Dedifferentiated amniotic fluid mesenchymal stem cell (primary cell): ENCODE measurements around the gene PITPNB.

Source experiments
- DNase-seq: peaks from one replicate; pipeline ENCODE4 v3.0.0-alpha.2; 2016; ENCODE audit errors: extremely low spot score

PITPNB gene

DNA sequence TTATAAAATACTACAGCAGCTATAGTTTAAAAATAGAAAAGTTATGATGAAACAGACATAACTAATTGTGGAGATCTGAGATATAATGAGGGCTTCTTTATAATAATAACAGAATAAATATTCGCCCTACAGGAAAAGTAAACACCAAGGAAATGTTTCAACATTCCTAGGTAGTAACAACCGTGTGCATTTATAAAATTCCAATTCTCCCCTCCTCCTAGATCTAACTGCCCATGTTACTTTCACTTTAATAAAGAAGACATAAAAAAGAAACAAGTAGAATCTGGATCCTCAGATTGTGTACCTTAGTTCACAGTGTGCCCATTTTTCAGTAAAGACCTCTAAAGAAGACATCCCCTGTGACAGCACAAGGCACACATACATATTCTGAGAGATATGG lies 59.7 kb downstream of the PITPNB start:
- no peak for DNase-seq

DNA sequence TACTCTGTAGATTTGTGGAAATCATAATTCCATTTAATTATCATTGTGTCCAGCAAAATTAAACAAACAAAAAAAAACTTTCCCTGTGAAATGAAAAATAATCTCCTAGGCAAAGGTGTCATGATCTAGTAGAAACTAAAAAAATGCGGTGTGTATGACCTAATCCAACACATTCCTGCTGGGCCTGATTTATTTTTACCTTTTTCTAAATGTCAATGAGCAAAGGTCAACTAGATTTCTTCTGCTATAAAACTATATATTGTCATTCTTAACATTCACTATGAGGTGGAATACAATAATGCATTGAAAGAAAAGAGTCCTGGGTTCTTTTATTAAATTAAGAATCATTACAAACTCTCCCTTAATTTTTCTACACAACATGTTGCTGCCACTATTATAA lies 60.4 kb downstream of the PITPNB start:
- no peak for DNase-seq

DNA sequence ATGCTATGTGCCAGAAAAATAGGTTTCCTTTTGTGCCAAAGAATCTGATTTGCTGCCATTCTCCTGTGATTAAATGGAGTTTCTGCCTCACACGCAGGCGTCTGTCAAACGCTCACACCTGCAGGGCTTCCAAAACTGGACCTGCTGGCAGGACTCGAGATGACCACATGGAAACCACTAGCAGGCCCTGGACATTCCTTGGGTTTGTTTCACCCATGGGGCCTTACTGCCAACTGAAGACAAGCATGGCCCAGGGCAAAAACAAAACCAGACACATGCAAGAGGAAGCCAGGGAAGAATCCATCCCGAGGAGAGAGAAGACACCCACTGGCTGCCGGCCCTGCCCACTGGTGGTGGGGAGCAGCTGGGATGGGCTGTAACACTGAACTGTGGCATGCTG lies 61.6 kb downstream of the PITPNB start:
- peak; percentile 76 for DNase-seq

DNA sequence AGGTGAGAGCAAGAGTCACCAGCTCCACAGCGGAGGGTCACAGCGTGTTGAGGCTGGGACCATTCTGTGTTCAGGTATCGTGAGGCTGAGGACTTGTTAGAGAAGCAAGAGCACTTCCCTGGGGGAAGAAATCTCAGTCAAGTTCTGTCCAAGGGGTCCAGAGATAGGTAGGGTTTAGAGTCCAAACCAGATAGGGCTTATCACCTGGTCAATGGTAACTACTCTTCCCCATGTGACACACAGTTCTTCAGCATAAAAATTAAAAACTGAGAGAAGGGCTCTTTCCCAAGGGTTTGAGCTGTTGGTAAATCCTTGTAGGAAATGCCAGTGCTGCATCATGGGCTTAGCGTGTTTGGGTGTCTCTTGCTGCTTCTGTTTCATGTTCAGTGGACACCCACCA lies 62.7 kb downstream of the PITPNB start:
- no peak for DNase-seq

DNA sequence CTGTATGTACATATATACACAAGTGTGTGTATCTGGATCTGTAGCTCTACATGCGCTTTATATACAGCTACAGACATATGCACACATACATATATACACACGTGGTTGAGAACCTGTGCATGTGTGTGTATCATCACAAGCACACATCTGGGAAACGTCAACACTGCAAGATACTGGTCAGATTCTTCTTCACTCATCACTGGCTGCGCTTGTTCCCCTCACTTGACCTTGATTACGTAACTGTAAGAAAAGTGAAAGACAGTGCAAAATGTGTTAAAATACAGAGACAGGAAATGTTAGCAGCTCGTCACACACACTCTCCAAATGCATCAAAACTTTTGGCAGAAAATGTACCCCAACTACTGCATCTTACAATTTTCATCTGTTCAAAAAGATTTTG lies 65.6 kb downstream of the PITPNB start:
- no peak for DNase-seq

DNA sequence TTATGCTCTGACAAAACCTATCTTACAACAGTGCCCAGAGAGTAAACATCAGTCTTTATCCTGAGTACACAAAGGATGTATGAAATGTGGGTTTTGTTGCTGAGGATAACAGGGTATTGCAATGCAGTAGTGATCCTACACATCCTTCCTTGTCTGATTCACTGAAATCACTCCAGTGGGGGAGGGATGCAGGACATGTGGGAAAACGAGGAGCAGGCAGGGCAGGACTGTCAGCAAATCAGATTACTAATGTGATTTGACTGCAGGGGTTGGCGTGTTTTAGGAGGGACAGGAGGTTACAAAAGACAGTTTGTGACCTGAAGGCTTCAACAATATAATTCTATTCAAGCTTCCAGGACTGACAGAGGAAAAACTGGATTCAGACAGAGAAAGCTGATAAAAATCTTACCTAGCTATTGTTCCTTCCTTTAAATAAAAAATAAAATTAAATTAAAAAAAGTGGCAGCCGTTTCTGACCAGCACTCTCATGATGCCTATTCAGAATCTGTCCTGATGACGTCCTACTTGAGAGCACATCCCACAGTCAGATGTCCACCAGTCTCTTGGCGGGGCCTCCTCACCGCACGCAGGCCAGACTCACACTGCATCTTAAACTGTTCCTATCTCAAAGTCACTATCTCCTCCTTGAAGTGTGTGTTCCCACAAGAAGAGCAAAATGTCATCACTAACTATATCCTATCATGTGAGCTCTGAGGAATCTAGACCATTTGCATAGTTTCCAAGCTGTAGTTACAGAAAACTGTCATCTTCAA lies 66.9 kb downstream of the PITPNB start:
- no peak for DNase-seq

DNA sequence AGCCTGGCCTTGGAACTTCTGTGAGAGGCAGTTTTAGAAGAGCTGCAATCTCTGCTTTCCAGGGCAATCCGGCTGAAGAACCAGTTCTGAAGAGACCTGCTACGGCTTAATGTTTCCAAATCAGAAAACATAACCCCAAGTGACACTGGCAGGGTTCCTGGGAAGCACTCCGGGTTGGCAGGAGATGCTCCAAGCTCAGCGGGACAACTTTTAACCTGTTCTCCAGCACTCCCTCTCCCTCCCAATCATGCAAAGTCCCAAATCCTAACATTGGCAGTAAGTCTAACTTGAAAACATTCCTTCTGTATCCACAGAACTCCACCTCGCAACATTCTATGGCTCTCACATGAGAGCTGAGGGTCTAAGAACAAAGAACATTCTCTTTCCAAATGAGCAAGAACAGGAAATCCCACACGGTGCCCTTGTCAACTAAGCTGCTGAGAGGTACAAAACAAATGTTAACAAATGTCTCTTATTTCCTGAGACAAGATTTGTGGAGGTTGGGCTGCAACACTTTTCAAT lies 69.0 kb downstream of the PITPNB start:
- no peak for DNase-seq

DNA sequence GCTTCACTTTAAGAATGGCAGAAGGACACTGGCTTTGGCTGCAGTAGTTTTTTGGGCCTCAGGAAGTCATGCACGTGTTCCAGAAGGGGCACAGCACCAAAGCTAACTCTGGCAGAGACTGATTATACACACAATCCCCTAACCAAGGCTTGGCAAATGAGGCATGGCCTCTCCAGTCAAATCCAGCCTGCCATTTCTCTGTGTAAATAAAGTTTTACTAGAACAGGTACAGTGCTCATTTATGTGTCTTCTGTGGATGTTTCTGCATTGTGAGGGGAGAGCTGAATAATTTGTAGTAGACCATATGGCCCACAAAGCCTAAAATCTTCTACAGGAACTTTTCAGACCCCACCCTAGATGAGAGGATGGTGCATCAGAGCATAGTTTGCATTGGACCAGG lies 71.1 kb downstream of the PITPNB start:
- DNase-seq = no peak

DNA sequence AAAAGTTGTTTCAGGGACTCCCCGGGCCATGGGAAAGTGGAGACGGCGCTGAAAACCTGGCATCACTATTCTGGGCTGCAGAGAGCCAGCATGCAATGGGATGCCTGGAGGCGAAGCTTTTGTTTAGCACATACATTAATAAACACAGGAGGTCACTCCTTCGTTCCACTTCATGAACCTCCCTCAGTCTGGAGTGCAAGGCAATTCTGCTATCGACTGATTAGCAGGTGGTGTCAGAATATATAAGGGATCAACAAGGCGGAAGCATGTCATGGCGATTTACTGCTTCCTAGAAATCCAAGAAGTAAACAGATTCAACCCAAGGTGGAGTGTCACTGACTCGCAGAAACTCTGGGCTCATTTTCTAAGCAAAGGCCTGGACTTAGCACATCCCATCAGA lies 72.1 kb downstream of the PITPNB start:
- DNase-seq = no peak

DNA sequence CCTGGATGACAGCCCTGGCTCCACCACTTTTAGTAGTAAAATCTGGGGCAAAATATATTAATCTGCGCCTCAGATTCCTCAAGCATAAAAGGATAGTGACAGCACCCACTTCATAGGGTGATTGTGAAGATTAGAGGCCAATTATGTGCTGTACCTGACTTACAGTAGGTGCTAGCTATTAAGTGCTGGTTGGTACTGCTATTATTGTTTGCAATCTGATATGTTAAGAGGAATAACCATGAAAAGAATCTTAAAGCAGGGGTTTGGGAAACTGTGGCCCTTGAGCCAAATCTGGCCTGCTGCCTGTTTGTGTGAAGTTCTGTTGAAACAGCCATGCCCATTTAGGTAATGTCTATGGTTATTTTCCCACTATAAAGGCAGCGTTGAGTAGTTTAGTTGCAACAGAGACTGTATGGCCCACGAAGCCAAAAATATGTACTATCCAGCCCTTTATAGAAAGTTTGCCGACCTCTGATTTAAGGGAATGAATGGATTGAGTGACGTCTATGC lies 72.8 kb downstream of the PITPNB start:
- DNase-seq = no peak

DNA sequence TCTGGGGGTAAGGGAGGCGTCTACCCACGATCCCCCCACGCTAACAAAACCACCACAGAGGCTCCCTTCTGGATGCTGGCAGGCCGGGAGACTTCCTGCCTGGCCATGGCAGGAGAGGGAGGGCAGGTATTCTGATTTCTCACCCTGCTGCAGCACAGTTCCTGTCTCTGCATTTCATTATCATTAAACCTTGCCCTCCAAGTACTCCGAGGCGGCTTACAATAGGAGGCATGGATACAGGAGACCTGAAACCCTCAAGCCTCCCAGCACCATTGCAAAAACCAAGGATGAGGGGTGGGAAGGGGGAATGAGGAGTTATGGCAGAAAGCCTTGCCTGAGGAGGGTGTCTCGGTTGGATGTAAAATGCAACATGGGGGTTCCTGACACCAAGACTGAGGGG lies 73.4 kb downstream of the PITPNB start:
- DNase-seq = no peak

DNA sequence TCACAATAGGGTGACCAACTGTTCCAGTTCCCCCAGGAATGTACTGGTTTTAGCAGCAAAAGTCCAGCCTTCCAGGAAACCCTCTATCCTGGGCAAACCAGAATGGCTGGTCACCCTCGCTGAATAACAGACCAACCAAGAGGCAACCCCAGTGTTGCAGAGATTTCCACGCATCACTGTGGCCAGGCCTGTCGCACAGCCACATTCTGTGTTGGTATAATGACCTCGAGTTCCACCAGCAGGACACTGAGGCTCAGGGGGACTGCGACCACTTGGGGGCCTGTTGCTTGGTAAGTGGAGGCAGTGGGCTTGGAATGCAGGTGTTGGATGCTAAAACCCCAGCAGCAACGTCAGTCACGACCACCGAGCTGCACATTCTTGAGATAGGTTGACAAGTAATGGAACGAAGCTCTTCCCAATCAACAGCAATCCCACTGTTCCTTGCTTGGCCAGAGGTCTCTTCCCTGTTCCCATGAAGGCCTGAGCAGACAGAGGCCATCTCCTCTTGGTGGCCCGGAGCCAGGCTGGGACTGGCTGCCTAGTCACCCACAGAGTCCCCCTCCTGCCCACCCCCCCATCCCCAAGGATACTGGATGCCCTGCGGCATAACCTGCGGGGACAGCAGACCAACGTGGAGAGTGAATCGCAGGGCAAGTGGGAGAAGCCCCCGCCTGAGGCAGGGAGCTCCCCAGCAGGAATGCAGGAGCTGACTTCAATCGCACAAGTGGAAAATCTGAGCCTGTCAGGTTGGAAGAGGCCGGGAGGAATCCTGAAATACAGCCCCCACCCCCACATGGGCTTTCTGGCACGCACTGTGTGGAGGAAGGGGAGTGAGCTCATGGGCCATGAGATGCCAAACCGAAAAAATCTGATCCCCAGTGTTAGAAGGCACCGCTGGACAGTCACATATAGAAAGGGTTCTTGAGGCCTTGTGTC lies 74.1 kb downstream of the PITPNB start:
- peak; percentile 40 for DNase-seq

DNA sequence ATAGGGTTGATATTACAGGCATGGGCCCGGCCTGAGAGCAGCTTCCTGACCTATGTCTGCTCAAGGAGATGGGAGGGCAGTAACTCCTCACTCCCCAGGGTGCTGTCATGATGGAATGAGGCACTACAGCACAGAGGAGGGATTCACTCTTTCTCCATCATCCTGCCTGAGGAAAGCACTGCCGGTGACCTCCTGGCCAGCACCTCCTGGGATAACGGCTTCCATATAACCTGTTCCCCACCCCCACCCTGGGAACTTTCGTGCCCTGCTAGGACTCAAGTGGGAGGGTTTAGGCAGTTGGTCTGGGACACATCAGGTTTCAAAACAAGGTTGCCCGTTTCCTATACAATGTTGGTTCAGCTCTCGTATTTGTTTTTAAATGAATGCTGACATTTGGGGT lies 74.8 kb downstream of the PITPNB start:
- DNase-seq = no peak

DNA sequence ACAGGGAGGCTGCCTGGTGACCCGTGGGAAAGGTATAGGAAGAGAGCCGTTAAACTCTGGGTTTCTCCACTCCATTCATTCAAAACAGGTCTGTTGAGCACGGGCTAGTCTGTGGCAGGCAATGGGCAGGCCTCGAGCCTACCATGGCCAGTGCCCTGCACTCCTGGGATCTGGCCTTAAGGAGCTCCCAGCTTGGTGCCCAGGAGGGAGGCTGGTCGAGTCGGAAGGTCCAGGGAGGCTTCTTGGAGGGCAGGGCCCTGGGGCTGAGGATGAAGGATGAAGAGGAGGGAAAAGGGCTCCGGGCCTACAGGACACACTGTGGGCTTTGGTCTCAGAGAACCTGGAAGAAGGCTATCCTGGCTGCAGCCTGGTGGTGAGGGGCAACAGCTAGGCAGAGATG lies 75.6 kb downstream of the PITPNB start:
- no peak for DNase-seq

DNA sequence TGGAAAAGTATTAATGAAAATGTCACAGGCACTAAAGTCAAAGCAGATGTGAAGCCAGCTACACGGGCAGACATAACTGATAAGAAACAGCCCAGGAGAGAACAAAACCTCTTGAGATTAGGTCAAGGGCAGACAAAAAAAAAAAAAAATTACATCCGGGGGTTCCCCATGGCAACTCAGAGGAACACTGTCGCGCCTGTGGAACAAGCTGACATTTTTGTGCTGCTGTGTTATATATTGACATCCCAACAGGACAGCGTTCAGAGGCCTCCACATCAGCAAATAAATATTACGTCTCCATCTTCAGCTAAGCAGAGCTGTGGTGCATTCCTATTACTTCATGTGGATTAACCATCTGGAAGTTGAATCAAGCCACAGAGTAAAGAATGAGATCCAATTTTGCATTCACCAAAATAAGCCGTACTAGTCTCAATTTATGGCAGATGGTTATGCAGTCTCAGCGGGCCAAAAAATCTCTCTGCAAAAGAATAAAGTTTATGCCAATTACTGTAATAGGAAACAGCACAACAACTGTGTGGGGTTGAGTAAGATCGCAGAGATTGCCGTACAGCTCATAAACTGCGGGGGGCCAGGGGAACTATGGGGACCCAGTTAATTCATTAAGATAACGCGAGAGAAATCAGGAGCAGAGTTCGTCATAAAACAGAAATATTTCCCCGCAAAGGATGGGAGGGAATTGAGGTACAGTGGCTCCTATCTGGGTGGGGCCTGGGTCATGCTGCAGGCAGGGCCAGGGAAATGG lies 76.2 kb downstream of the PITPNB start:
- peak; percentile 15 for DNase-seq

DNA sequence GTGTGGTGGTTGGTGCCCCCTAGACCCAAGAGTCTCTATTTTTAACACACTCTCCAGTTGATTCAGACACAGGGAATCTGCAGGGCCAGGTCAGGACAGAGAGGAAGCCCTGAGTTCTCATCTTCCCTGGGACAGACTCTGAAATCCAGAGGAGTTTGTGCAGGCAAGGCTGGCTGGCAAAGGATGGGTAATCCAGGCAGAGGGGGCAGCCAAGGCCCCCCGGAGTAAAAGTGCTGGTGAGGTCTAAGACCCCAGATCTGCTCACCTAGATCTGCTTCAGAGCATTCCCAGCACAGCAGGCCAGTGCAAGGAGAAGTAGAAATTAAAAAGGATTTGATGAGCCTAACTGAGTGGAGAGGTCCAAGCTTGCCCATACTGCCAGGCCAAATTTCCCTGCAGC lies 76.9 kb downstream of the PITPNB start:
- no peak for DNase-seq

DNA sequence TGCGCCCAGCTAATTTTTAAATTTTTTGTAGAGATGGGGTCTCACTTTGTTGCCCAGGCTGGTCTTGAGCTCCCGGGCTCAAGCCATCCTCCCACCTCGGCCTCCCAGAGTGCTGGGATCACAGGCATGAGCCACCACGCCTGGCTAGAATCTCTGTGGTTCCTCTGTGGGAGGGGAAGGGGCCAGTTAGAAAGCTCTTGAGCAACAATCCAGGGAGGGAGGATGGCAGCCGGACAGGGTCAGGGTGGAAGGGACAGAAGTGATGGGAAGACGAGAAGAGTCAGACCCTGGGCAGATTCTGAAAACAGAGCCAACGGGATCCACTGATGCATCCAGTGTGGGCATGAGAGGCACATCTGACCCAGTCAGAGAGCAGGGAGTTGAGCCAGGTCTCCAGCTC lies 78.6 kb downstream of the PITPNB start:
- no peak for DNase-seq

DNA sequence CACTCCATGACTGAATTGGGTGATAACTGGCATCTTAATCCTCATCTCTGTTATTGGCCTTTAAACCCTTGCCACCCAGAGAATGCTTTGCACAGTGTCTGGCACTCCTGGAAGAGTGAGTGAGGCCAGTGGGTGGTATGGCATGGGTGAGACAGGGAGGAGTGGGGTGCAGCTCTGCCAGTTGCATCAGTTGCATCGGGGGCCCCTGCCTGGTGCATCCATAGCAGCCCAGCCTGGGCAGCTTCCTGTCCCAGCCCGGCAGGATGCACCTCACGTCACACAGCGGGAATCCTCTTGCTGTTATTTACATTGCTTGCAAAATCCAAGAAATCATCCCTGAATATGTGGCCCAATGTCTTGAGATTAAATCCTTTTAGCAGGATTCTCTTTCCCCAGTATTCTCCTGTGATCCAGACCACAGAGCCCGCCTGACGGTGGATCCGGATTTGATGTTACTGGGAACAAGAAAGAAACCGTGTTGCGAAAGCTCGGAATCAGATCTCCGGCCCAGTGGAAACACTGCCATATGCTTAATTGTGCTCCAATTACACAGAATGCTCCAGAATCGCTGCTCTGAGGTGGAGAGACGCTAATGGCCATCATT lies 79.9 kb downstream of the PITPNB start:
- DNase-seq = no peak

DNA sequence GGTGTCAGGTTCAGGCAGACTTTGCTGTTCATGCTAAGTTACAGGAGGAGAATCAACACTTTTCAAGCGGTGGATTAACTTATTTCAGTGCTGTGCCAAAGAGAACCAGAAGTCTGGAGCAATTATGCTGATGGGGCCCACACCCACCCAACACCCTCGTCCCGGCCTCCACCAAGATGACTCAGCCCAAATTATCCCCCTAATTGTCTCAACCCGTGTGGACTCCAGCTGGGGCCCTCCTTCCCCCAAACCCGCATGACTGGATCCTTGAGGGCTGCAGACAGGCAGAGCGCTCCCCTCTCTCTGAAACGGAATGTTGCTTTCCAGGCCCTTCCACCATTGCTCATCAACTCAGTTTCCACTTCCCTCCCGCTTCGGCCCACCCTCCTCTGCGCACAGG lies 82.9 kb downstream of the PITPNB start:
- peak; percentile 59 for DNase-seq

DNA sequence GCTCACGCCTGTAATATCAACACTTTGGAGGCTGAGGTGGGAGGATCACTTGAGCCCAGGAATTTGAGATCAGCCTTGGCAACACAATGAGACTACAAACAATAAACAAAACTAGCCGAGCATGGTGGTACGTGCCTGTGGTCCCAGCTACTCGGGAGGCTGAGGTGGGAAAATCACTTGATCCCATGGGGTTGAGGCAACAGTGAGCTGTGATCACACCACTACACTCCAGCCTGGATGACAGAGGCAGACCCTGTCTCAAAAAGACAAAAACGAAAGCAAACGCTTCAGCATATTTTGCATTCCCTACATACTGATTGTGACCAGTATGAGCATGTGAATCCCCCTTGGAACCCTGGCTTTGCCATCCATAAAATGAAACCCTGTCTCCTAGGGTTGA lies 83.6 kb downstream of the PITPNB start:
- no peak for DNase-seq

DNA sequence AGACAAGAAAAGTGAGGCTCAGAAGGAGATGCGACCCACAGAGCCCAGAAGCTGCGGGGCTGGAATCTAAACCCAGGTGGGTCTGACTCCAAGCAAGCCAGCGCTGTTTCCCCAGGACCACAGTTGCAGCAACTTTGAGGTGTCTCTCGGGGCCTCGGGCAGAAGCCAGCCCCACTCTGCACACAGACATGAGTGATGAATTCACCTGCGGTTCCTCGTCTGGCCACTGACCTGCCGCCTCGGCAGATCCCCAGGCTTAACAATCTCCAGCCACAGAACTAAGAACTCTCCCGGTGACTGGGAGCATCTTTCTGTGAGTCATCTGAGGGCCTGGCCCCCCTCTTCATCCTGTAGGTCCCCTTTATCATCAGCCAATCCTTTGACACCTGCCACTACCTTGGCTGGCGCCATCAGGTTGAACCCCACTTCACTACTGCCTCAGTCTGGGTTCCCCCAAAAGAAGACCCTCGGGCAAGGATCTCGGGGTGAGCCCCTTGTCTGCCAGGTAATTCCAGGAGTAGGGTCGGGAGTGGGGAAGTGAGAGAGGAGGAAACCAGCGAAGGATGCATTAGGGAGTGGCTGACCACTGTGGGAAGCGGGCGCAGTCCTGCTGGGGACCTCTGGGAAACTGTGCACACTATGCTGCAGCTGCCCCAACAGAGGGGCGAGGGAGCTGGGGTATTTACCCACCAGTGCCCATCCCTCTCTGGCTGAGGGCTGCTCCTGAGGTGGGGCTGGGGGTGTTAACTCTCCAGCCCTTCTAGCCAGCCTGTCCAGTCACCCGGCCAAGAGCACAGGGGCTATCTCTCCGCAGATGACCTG lies 84.5 kb downstream of the PITPNB start:
- no peak for DNase-seq
